Ovary (tissue), 9 donors: ENCODE data around the gene ANKRD6. TPM values are rescaled to one million over a fixed set of nuclear protein-coding genes. Genes with fewer than 3 reads are reported as not detected.

ENCODE experiments used
- DNase-seq, 5 donors: peaks; one replicate each; pipeline ENCODE4 v3.0.0-alpha.2; 2019 to 2020
- H3K27ac ChIP-seq, 2 donors: fragments of 200-600 bp; one replicate each; pipeline versions ENCODE4 v1.5.1 to v1.8.0; 2019 to 2022
- H3K27me3 ChIP-seq: fragments of 200-600 bp; one replicate; pipeline ENCODE4 v1.8.0; 2022
- H3K36me3 ChIP-seq: fragments of 200-600 bp; sonication (generic); one replicate; pipeline ENCODE4 v1.5.1; 2019
- H3K4me1 ChIP-seq: one replicate; pipeline ENCODE4 v1.8.1; 2013; ENCODE audit warnings: mild to moderate bottlenecking, moderate library complexity; ENCODE audit not compliant: insufficient read depth
- H3K4me3 ChIP-seq: fragments of 200-600 bp; sonication (generic); one replicate; pipeline ENCODE4 v1.5.1; 2017
- H3K9me3 ChIP-seq, 2 donors: fragments of 200-600 bp in 1 of 2; sonication (generic) in 1 of 2; one replicate each; pipeline versions ENCODE4 v1.5.1 to v1.8.1; 2013 to 2019; ENCODE audit warnings: mild to moderate bottlenecking in 1 of 2, moderate library complexity in 1 of 2
- CTCF ChIP-seq, 3 donors: fragments of 450-650 bp in 2 of 3; fragments of 200-600 bp in 1 of 3; IDR thresholded peaks; one replicate each; pipeline versions ENCODE4 v1.5.1 to v1.8.0; 2016 to 2022; ENCODE audit warnings: antibody characterized with exemption in 3 of 3, mild to moderate bottlenecking in 1 of 3
- EP300 ChIP-seq: sonication (generic); formaldehyde crosslinking; IDR thresholded peaks from one replicate; pipeline ENCODE4 v1.6.1; 2017; ENCODE audit warnings: antibody characterized with exemption
- POLR2A ChIP-seq: fragments of 450-650 bp; IDR thresholded peaks from one replicate; pipeline ENCODE4 v1.6.1; 2017; ENCODE audit warnings: antibody characterized with exemption, mild to moderate bottlenecking, moderate library complexity
- WGBS, 3 donors: extraction: QIAGEN DNeasy Blood & Tissue Kit in 1 of 3; methylation state at CpG; one replicate each; pipeline versions ENCODE4 v1.1.5 to v1.1.7; 2013 to 2017; 5-methylcytosine and 5-hydroxymethylcytosine counted together
- intact Hi-C, 4 donors: fragments of 100-400 bp; cut with DNase I; formaldehyde crosslinking; loops; one replicate each; pipeline versions ENCODE4 v1.11.0 to v1.15.1; 2022 to 2023
- polyA plus RNA-seq, 2 donors: library from polyadenylated mRNA; stranded (reverse); fragments of 200-250 nt in 1 of 2; fragments of 350-450 nt in 1 of 2; fragmentation: Illumina TruSeq in 1 of 2; extraction: RNeasy Lipid Tissue Mini Kit (QIAGEN cat#74804) in 1 of 2; gene quantifications; one replicate each; pipeline ENCODE4 v1.2.3, GENCODE V29; 2013 to 2014
- total RNA-seq, 7 donors: library from RNA; depleted of rRNA in 2 of 7; stranded (reverse); fragments of >200 nt in 2 of 7; fragmentation: NEBNext Ultra II Directional in 3 of 7; extraction: Animal tissue kit (Norgen Biotek cat#: 25700) in 3 of 7; gene quantifications; one replicate each; pipeline versions ENCODE4 v1.1.0 to v1.2.4, GENCODE V29; 2016 to 2023
- donor health status: DM: no; HTN: no; CAD: no; lungs with moderate emphysema.
- donor health status: DM: no; HTN: no; CAD: no.
- donor health status: Bipolar disorder and iron deficiency.
- donor health status: DM: yes; HTN: yes; CAD: no.
- donor health status: DM: no; HTN: no; CAD: no.
- donor health status: DM: yes; HTN: yes; CAD: no.

Gene ANKRD6
- total and polyA plus RNA-seq, 9 donors: 14.7 to 50.1 (median 25.6) TPM

- no peaks in the 10 kb centered on the region for H3K36me3 ChIP-seq
- 75 to 85% (median 80%) methylated on average over 1 of the region's 1 CpG for WGBS, 3 donors
- H3K9me3 ChIP-seq: no peaks in the 10 kb centered on the region
- TF ChIP-seq CTCF (IDR thresholded peaks at IDR 0.05) (no peak), POLR2A (no peak), EP300 (no peak)
- H3K4me1 ChIP-seq: peaks cover 12% of the 10 kb centered on the region
- H3K4me3 ChIP-seq: no peak overlapping the region
- no peak overlapping the region for H3K27ac ChIP-seq
- no peak for DNase-seq
- no peaks in the 10 kb centered on the region for H3K27me3 ChIP-seq
- intact Hi-C loops: no loop called here
These were observed 54.9 kb downstream of the ANKRD6 start for GRCh38 chr6:89487864-89488263.

GRCh38 chr6:89488438-89488837 lies 55.5 kb downstream of the ANKRD6 start:
- peaks cover 8% of the 10 kb centered on the region for H3K4me1 ChIP-seq
- no peak overlapping the region for H3K4me3 ChIP-seq
- intact Hi-C loops: no loop called here
- H3K9me3 ChIP-seq: no peaks in the 10 kb centered on the region
- no peak for TF ChIP-seq CTCF (IDR thresholded peaks at IDR 0.05)
- no peak for TF ChIP-seq POLR2A
- no peak for TF ChIP-seq EP300
- H3K27ac ChIP-seq: no peak overlapping the region
- H3K36me3 ChIP-seq: no peaks in the 10 kb centered on the region
- no peaks in the 10 kb centered on the region for H3K27me3 ChIP-seq
- no peak for DNase-seq

- WGBS, 3 donors: 64 to 75% (median 73%) methylated on average over 3 of the region's 3 CpGs
- no peak for DNase-seq
- no peaks in the 10 kb centered on the region for H3K27me3 ChIP-seq
- no peak overlapping the region for H3K4me3 ChIP-seq
- H3K9me3 ChIP-seq: no peaks in the 10 kb centered on the region
- H3K36me3 ChIP-seq: no peaks in the 10 kb centered on the region
- peaks cover 6% of the 10 kb centered on the region for H3K4me1 ChIP-seq
- TF ChIP-seq CTCF (IDR thresholded peaks at IDR 0.05): no peak
- TF ChIP-seq EP300: no peak
- TF ChIP-seq POLR2A: no peak
- H3K27ac ChIP-seq: no peak overlapping the region
- intact Hi-C loops: no loop called here
These were observed 56.1 kb downstream of the ANKRD6 start for GRCh38 chr6:89489078-89489477.

GRCh38 chr6:89492025-89492640 lies 59.2 kb downstream of the ANKRD6 start:
- intact Hi-C loops: loop anchor here in 1 of 4 donors (5.0 kb wide), 1 partner anchor 1360 kb away; no protein-coding TSS in a partner anchor
- WGBS, 3 donors: 86 to 92% (median 89%) methylated on average over 7 of the region's 7 CpGs
- H3K4me1 ChIP-seq: peaks cover 1% of the 10 kb centered on the region

More at GRCh38 chr6:89492025-89492640, 59.2 kb downstream of the ANKRD6 start:
- Histone ChIP-seq H3K4me3 (no peak overlapping the region), H3K36me3 (no peaks in the 10 kb centered on the region), H3K27ac (no peak overlapping the region), H3K27me3 (no peaks in the 10 kb centered on the region), H3K9me3 (no peaks in the 10 kb centered on the region)
- TF ChIP-seq EP300 (no peak), CTCF (IDR thresholded peaks at IDR 0.05) (no peak), POLR2A (no peak)
- no peak for DNase-seq
